ENCODE data around the gene TEAD1.

The TEAD1 gene

DNA sequence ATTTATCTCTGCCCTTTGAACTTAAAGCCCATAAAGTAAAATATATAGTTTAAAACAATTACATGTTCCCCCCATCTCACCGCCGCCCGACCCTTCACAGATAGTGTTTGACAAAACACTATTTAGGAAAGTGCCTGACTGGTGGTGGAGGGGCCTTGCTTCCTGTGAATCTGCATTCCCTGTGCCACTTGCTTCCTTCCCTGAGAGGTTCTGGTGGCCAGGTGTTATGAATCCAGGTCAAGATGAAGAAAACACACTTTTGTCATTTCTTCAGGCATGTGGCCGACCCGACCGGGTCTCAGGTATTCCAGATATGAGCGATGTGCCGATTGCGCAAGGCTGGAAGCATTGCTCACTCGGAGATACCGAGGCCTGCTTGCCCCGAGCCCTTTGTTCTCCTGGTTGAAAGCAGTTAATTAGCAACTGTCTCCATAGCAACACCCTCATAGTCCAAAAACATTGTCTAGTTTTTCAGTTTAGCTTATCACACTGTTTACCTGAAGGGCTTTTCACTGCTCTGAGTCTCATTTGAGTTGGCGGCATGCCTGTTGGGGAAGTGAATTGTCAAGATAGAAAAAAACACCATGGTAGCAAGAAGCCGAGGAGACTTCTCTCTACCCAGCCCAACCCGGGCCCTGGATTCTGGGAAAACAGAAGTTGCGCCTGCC is 128.3 kb downstream of the TEAD1 start:
- Histone ChIP-seq H3K27me3 (ENCODE audit: insufficient read depth, low read length) (no peaks in the 10 kb centered on the region), H3K27ac (ENCODE audit: low read depth, low read length) (peak overlapping the region; percentile 37; the same call in 1 of the 2 replicates), H3K9ac (ENCODE audit: low read depth, low read length) (peak overlapping the region; percentile 28), H3K36me3 (ENCODE audit: insufficient read depth, low read length) (peaks cover 5% of the 10 kb centered on the region; the same call in 1 of the 2 replicates), H3K4me3 (ENCODE audit: low read length) (no peak overlapping the region), H3K4me1 (ENCODE audit: insufficient read depth, low read length) (peaks cover 86% of the 10 kb centered on the region), H3K9me3 (ENCODE audit: insufficient read depth, low read depth, low read length) (no peaks in the 10 kb centered on the region)
- 76% methylated on average over 16 of the region's 16 CpGs for WGBS

DNA sequence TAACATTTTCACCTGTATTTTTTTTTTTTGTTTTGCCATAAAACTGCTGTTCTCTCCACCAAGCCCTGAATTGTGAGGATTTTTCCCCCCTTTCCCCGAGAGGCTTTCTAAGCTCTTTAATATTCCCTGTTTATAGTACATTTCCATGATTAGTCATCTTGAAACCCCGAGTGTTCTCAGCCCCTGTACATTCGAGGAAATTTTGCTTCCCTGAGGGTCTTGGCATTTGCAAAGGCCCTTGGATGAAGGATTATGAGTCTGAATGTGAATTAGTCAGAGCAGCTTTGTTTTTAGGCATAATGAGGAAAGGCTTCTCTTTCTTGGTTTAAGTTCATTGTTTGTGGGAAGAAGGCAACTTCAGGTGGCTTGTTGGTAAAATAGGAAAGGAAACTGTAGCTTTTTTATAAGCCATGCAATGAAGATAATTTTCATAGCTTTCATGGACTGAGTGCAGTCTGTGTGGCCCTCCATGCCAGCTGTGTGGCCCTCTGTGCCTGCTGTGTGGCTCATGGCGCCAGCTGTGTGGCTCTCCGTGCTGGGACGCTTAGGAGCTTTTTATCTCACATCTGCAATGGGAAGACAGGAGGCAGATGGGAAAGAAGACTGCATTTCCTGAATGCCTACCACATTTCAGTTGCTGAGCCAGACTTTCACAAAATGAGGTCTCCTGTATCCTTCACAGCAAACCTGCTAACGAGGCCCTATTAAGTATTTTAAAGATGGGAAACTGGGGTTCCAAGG is 129.0 kb downstream of the TEAD1 start:
- Histone ChIP-seq H3K9me3 (ENCODE audit: insufficient read depth, low read depth, low read length) (no peaks in the 10 kb centered on the region), H3K27me3 (ENCODE audit: insufficient read depth, low read length) (no peaks in the 10 kb centered on the region), H3K27ac (ENCODE audit: low read depth, low read length) (peak overlapping the region; percentile 37), H3K4me1 (ENCODE audit: insufficient read depth, low read length) (peaks cover 86% of the 10 kb centered on the region), H3K36me3 (ENCODE audit: insufficient read depth, low read length) (peaks cover 5% of the 10 kb centered on the region; the same call in 1 of the 2 replicates), H3K9ac (ENCODE audit: low read depth, low read length) (peak overlapping the region; percentile 28), H3K4me3 (ENCODE audit: low read length) (no peak overlapping the region)
- 79% methylated on average over 7 of the region's 7 CpGs for WGBS

DNA sequence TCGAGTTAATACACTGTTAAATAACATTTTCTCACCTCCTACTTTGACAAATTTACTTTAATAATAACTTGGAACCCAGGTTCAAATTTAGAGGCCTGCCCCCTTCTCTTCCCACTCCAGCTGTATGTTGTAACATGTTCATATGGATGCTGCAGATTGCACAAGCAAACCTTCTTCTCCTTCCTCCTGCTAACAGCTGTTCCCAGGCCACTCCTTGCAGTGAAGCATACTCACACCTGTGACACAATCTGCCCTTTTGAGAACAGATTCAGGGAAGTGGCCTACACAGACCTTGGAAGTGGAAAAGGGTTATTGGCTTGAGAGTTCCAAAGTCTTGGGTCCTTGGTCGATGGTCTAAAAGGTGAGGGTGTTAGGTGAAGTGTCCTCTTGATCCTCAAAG is 131.9 kb downstream of the TEAD1 start:
- Histone ChIP-seq H3K9me3 (ENCODE audit: insufficient read depth, low read depth, low read length) (no peaks in the 10 kb centered on the region), H3K36me3 (ENCODE audit: insufficient read depth, low read length) (peaks cover 5% of the 10 kb centered on the region; the same call in 1 of the 2 replicates), H3K4me1 (ENCODE audit: insufficient read depth, low read length) (peaks cover 62% of the 10 kb centered on the region), H3K27ac (ENCODE audit: low read depth, low read length) (no peak overlapping the region), H3K9ac (ENCODE audit: low read depth, low read length) (no peak overlapping the region), H3K27me3 (ENCODE audit: insufficient read depth, low read length) (no peaks in the 10 kb centered on the region), H3K4me3 (ENCODE audit: low read length) (no peak overlapping the region)
- WGBS = 90% methylated on average over 2 of the region's 2 CpGs

DNA sequence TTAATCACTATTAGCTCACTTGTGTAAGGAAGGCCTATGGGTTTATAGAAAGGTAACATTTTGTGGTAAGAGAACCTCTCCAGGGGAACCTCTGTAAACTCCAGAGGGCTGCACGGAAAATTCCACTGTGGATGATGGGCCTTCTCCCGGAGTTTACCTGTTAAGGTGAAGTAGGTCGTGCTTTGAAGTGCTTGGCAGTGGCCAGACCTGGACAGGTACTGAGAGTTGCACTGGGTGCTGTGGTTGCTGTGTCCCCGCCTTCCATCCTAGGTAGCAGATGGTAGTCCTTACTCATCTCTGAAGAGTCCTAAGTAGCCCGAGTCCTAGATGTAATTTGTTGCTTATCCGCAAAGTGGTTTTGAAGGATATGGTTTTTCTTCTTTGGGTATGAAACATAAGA is 133.4 kb downstream of the TEAD1 start:
- no peaks in the 10 kb centered on the region for H3K27me3 ChIP-seq (ENCODE audit: insufficient read depth, low read length)

DNA sequence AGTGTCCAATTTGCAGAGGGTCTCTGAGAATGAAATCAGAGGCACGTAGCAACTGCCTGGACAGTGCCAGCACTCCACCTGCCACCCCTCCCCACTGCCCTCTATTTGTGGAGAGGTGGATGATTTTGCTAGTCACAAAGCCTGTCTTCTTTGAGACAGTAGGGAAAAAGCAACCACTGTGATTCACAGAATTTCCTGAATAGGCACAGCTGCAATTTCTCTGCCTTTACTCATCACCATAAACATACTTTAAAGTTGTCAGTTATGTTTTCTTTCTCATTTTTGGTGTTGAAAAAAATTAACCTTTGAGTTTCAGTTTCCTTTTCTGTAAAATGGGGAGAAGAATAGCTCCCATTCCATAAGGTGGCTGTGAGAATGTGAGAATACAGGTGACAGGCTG is 134.3 kb downstream of the TEAD1 start:
- WGBS = 83% methylated on average over 1 of the region's 1 CpG
- Histone ChIP-seq H3K9me3 (ENCODE audit: insufficient read depth, low read depth, low read length) (no peaks in the 10 kb centered on the region), H3K27me3 (ENCODE audit: insufficient read depth, low read length) (no peaks in the 10 kb centered on the region), H3K36me3 (ENCODE audit: insufficient read depth, low read length) (peaks cover 5% of the 10 kb centered on the region; the same call in 1 of the 2 replicates), H3K4me3 (ENCODE audit: low read length) (no peak overlapping the region), H3K9ac (ENCODE audit: low read depth, low read length) (no peak overlapping the region), H3K27ac (ENCODE audit: low read depth, low read length) (no peak overlapping the region), H3K4me1 (ENCODE audit: insufficient read depth, low read length) (peaks cover 41% of the 10 kb centered on the region)

More for the DNA sequence above, 133.4 kb downstream of the TEAD1 start:
- Histone ChIP-seq H3K9me3 (ENCODE audit: insufficient read depth, low read depth, low read length) (no peaks in the 10 kb centered on the region), H3K9ac (ENCODE audit: low read depth, low read length) (no peak overlapping the region), H3K27ac (ENCODE audit: low read depth, low read length) (no peak overlapping the region), H3K4me1 (ENCODE audit: insufficient read depth, low read length) (peaks cover 48% of the 10 kb centered on the region), H3K4me3 (ENCODE audit: low read length) (no peak overlapping the region), H3K36me3 (ENCODE audit: insufficient read depth, low read length) (peaks cover 5% of the 10 kb centered on the region; the same call in 1 of the 2 replicates)
- WGBS = 91% methylated on average over 6 of the region's 6 CpGs

DNA sequence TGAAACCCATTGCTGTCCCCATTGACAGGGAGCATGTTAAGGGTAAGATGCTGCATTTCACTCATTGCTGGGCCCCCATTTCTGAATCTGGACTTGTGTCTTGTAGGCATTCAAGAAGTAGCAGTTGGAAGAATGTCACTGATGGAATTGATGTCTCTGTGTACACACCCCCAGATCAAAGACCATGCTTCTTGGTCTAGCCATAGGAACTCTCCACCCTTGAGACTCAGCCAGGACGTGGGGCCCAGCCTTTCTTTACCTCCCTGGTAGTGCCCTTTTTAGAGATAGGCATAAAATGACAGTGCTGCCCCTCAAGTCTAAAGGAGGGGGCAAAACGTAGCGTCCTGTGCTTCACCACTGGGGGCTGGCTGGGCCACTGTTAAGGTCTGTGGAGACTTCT is 135.1 kb downstream of the TEAD1 start:
- Histone ChIP-seq H3K4me1 (ENCODE audit: insufficient read depth, low read length) (peaks cover 35% of the 10 kb centered on the region; the same call in 1 of the 2 replicates), H3K27ac (ENCODE audit: low read depth, low read length) (no peak overlapping the region), H3K36me3 (ENCODE audit: insufficient read depth, low read length) (peaks cover 5% of the 10 kb centered on the region; the same call in 1 of the 2 replicates), H3K9me3 (ENCODE audit: insufficient read depth, low read depth, low read length) (no peaks in the 10 kb centered on the region), H3K9ac (ENCODE audit: low read depth, low read length) (no peak overlapping the region), H3K4me3 (ENCODE audit: low read length) (no peak overlapping the region), H3K27me3 (ENCODE audit: insufficient read depth, low read length) (no peaks in the 10 kb centered on the region)
- 93% methylated on average over 3 of the region's 3 CpGs for WGBS

DNA sequence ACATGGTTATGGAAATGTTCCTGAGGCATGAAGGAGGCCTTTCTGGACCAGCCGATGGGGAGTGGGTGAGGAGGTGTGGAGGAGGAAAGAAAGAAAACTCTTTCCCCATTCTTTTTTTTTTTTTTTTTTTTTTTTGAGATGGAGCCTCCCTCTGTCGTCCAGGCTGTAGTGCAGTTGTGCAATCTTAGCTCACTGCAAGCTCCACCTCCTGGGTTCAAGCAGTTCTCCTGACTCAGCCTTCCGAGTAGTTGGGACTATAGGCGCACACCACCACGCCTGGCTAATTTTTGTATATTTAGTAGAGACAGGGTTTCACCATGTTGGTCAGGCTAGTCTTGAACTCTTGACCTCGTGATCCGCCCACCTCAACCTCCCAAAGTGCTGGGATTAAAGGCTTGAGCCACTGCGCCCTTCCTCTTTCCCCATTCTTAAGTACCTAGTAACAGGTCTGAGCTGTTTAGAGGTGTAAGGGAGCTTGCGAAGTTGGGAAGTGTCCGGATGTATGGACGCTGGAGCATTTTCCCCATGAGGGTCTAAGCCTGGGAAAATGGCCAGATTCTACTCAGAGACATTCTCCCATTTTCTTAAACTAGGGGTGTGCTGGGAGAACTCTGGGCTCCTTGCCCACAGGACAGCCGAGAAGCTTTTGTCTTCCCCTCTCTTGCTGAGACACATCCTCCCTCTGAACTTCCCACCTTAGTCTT is 135.8 kb downstream of the TEAD1 start:
- Histone ChIP-seq H3K4me3 (ENCODE audit: low read length) (no peak overlapping the region), H3K27ac (ENCODE audit: low read depth, low read length) (no peak overlapping the region), H3K9me3 (ENCODE audit: insufficient read depth, low read depth, low read length) (no peaks in the 10 kb centered on the region), H3K36me3 (ENCODE audit: insufficient read depth, low read length) (peaks cover 5% of the 10 kb centered on the region; the same call in 1 of the 2 replicates), H3K9ac (ENCODE audit: low read depth, low read length) (no peak overlapping the region), H3K27me3 (ENCODE audit: insufficient read depth, low read length) (no peaks in the 10 kb centered on the region), H3K4me1 (ENCODE audit: insufficient read depth, low read length) (peaks cover 37% of the 10 kb centered on the region; the same call in 1 of the 2 replicates)
- WGBS = 86% methylated on average over 11 of the region's 12 CpGs

DNA sequence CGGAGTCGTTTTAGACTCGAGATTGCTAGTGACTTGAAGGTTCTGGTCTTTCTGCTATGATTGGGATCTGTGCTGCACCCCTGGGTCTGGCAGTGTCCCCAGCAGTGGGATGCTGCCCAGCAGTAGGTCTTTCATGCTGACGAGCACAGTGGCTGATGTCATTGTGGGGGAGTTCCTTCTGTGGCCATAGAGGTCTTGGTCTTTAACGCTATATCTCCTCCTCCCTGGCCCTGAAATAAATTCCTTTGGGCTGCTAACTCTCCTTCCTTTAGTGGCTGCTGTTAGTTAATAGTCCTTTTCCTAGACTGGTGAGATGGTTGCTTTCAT is 136.3 kb downstream of the TEAD1 start:
- H3K36me3 ChIP-seq (ENCODE audit: insufficient read depth, low read length) = peaks cover 5% of the 10 kb centered on the region; the same call in 1 of the 2 replicates
- H3K27ac ChIP-seq (ENCODE audit: low read depth, low read length) = no peak overlapping the region
- H3K9ac ChIP-seq (ENCODE audit: low read depth, low read length) = no peak overlapping the region
- no peaks in the 10 kb centered on the region for H3K27me3 ChIP-seq (ENCODE audit: insufficient read depth, low read length)
- no peaks in the 10 kb centered on the region for H3K9me3 ChIP-seq (ENCODE audit: insufficient read depth, low read depth, low read length)
- 90% methylated on average over 4 of the region's 5 CpGs for WGBS
- no peak overlapping the region for H3K4me3 ChIP-seq (ENCODE audit: low read length)
- H3K4me1 ChIP-seq (ENCODE audit: insufficient read depth, low read length) = peaks cover 42% of the 10 kb centered on the region; the same call in 1 of the 2 replicates

DNA sequence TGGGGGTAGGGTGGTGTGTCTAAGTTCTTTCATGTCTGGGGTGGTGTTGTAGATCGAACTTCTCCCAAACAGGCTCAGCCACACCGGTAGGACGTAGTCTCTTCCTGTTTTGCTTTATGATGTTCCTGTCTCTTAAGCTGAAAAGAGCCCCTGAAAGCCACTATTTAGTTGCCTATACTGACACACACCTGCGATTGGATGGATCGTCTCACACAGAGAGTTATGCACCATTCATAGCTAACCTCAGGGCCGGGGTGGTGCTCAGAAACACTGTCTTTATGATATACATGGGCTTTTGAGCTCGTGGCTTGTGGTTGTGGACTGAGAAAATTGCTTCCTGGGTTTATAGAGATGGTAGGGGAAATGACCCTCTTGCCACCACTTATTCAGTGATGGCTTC is 137.6 kb downstream of the TEAD1 start:
- Histone ChIP-seq H3K4me1 (ENCODE audit: insufficient read depth, low read length) (peaks cover 46% of the 10 kb centered on the region), H3K27ac (ENCODE audit: low read depth, low read length) (no peak overlapping the region), H3K27me3 (ENCODE audit: insufficient read depth, low read length) (no peaks in the 10 kb centered on the region), H3K9me3 (ENCODE audit: insufficient read depth, low read depth, low read length) (no peaks in the 10 kb centered on the region), H3K9ac (ENCODE audit: low read depth, low read length) (no peak overlapping the region), H3K4me3 (ENCODE audit: low read length) (no peak overlapping the region), H3K36me3 (ENCODE audit: insufficient read depth, low read length) (no peaks in the 10 kb centered on the region)
- 92% methylated on average over 7 of the region's 7 CpGs for WGBS

DNA sequence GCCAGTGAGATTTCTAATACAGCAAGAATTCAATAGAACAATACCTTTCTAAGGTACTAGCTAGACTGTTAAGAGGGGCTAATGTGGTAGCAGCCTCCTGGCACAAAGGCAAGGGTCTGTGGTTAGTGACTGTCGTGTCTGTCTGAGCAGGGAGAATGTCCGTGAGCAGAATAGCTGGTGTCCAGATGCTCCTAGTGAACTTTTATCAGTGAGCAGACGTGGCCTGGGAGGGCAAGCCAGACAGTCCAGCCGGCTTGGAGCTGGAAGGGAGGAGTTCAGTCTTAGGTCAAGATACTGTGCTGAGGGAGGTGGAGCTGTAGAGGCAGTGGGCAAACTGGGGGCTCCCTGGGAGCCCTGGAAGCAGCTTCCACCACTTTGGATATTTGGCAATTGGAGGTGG is 138.6 kb downstream of the TEAD1 start:
- WGBS = 86% methylated on average over 4 of the region's 4 CpGs

More for the DNA sequence above, 138.6 kb downstream of the TEAD1 start:
- Histone ChIP-seq H3K9ac (ENCODE audit: low read depth, low read length) (no peak overlapping the region), H3K27ac (ENCODE audit: low read depth, low read length) (no peak overlapping the region), H3K27me3 (ENCODE audit: insufficient read depth, low read length) (no peaks in the 10 kb centered on the region), H3K36me3 (ENCODE audit: insufficient read depth, low read length) (no peaks in the 10 kb centered on the region), H3K4me3 (ENCODE audit: low read length) (no peak overlapping the region), H3K4me1 (ENCODE audit: insufficient read depth, low read length) (peaks cover 36% of the 10 kb centered on the region), H3K9me3 (ENCODE audit: insufficient read depth, low read depth, low read length) (no peaks in the 10 kb centered on the region)

Measured in HUES64 (cell line).